ENCODE measurements around the gene KLF6. TPM values are rescaled to one million over a fixed set of nuclear protein-coding genes. Genes with fewer than 3 reads are reported as not detected.

Gene KLF6
- total RNA-seq, 1 donor from 2014 or later = 247 TPM

GRCh38 chr10:3782146-3782450, 2.9 kb downstream of the KLF6 start:
- DNase-seq = no peak
- Histone ChIP-seq H3K9me3 (no peaks in the 10 kb centered on the region), H3K4me3 (peak overlapping the region; percentile 89), H3K36me3 (peaks cover 56% of the 10 kb centered on the region), H3K27me3 (no peaks in the 10 kb centered on the region), H3K4me1 (peaks cover 44% of the 10 kb centered on the region), H3K27ac (peak overlapping the region; percentile 100)
- intact Hi-C loops (cut with DNase I) = no loop called here
- ATAC-seq = no peak
- TF ChIP-seq CTCF (IDR thresholded peaks at IDR 0.05) = no peak

GRCh38 chr10:3781468-3782145, 3.4 kb downstream of the KLF6 start:
- no peaks in the 10 kb centered on the region for H3K27me3 ChIP-seq
- H3K9me3 ChIP-seq = no peaks in the 10 kb centered on the region
- intact Hi-C loops (cut with DNase I) = no loop called here
- H3K36me3 ChIP-seq = peaks cover 61% of the 10 kb centered on the region
- peaks cover 49% of the 10 kb centered on the region for H3K4me1 ChIP-seq
- peak; percentile 84 for DNase-seq
- ATAC-seq = peak; percentile 10
- peak overlapping the region; percentile 89 for H3K4me3 ChIP-seq
- H3K27ac ChIP-seq = peak overlapping the region; percentile 100
- peak; percentile 56 for TF ChIP-seq CTCF (IDR thresholded peaks at IDR 0.05)

- no peak for TF ChIP-seq CTCF (IDR thresholded peaks at IDR 0.05)
- Histone ChIP-seq H3K27ac (peak overlapping the region; percentile 100), H3K9me3 (no peaks in the 10 kb centered on the region), H3K4me1 (peaks cover 56% of the 10 kb centered on the region), H3K27me3 (no peaks in the 10 kb centered on the region), H3K4me3 (peak overlapping the region; percentile 89), H3K36me3 (peaks cover 67% of the 10 kb centered on the region)
- ATAC-seq (no peak), DNase-seq (no peak)
- intact Hi-C loops (cut with DNase I) = no loop called here
These were observed 4.1 kb downstream of the KLF6 start for GRCh38 chr10:3780771-3781467.

GRCh38 chr10:3780021-3780770, 4.8 kb downstream of the KLF6 start:
- Histone ChIP-seq H3K27ac (peak overlapping the region; percentile 100), H3K4me3 (peak overlapping the region; percentile 89), H3K27me3 (no peaks in the 10 kb centered on the region), H3K36me3 (peaks cover 73% of the 10 kb centered on the region), H3K9me3 (no peaks in the 10 kb centered on the region), H3K4me1 (peaks cover 59% of the 10 kb centered on the region)
- no peak for ATAC-seq
- no peak for TF ChIP-seq CTCF (IDR thresholded peaks at IDR 0.05)
- DNase-seq = no peak
- intact Hi-C loops (cut with DNase I) = no loop called here

GRCh38 chr10:3779158-3779741, 5.8 kb downstream of the KLF6 start:
- Histone ChIP-seq H3K4me1 (peaks cover 59% of the 10 kb centered on the region), H3K36me3 (peaks cover 73% of the 10 kb centered on the region), H3K27ac (peak overlapping the region; percentile 100), H3K9me3 (no peaks in the 10 kb centered on the region), H3K4me3 (peak overlapping the region; percentile 89), H3K27me3 (no peaks in the 10 kb centered on the region)
- ATAC-seq (no peak), DNase-seq (no peak)
- intact Hi-C loops (cut with DNase I) = no loop called here
- no peak for TF ChIP-seq CTCF (IDR thresholded peaks at IDR 0.05)
